Left renal pelvis (tissue), 4 donors: ENCODE data around the gene TLDC2. TPM values are rescaled to one million over a fixed set of nuclear protein-coding genes. Genes with fewer than 3 reads are reported as not detected.
"Not testable (repeated sequence)": the region's sequence is repeated elsewhere in the genome, so short reads cannot be mapped to it uniquely, and the experiment has no call there.

Source experiments
- DNase-seq, 4 donors: peaks; one replicate each; pipeline ENCODE4 v3.0.0-alpha.2; 2013; ENCODE audit warnings: low read depth in 4 of 4, low spot score in 3 of 4
- polyA plus RNA-seq, 4 donors: library from polyadenylated mRNA; unstranded; fragments of 120-200 nt; gene quantifications; one replicate each; pipeline ENCODE4 v1.2.1, GENCODE V29; 2013; ENCODE audit not compliant: insufficient read length in 4 of 4

The TLDC2 gene
- polyA plus RNA-seq, 4 donors, result 0.72 to 6.4 (median 2.5) TPM

- DNase-seq, result no peak
These were observed 9.8 kb upstream of the TLDC2 start for GRCh38 chr20:36866164-36866563.

- no peak for DNase-seq
These were observed 9.1 kb upstream of the TLDC2 start for GRCh38 chr20:36866681-36867495.

GRCh38 chr20:36871640-36872570 is 4.0 kb upstream of the TLDC2 start:
- DNase-seq, result no peak

- DNase-seq, result no peak
These were observed 3.1 kb upstream of the TLDC2 start for GRCh38 chr20:36872852-36873251.

GRCh38 chr20:36873498-36874189 is 2.3 kb upstream of the TLDC2 start:
- no peak for DNase-seq

- DNase-seq, result not testable (repeated sequence)
These were observed 845 bp upstream of the TLDC2 start for GRCh38 chr20:36875093-36875492.

GRCh38 chr20:36876473-36876833 is 515 bp downstream of the TLDC2 start:
- DNase-seq, result no peak

GRCh38 chr20:36878941-36879340 is 3.0 kb downstream of the TLDC2 start:
- no peak for DNase-seq

- DNase-seq, result no peak
These were observed 4.9 kb downstream of the TLDC2 start for GRCh38 chr20:36880741-36881250.

GRCh38 chr20:36881331-36881730 is 5.4 kb downstream of the TLDC2 start:
- DNase-seq, result no peak

- no peak for DNase-seq
These were observed 6.0 kb downstream of the TLDC2 start for GRCh38 chr20:36881888-36882287.

- DNase-seq, result no peak
These were observed 8.1 kb downstream of the TLDC2 start for GRCh38 chr20:36883977-36884535.

- DNase-seq, result no peak
These were observed 9.4 kb downstream of the TLDC2 start for GRCh38 chr20:36885356-36885755.

GRCh38 chr20:36886859-36887751 is 11.2 kb downstream of the TLDC2 start:
- peak in 3 of 4 donors; percentile 67 to 82 (median 73) for DNase-seq

- no peak for DNase-seq
These were observed 11.8 kb downstream of the TLDC2 start for GRCh38 chr20:36887752-36888090.

GRCh38 chr20:36888880-36889516 is 13.1 kb downstream of the TLDC2 start:
- DNase-seq, result no peak

GRCh38 chr20:36890586-36890985 is 14.6 kb downstream of the TLDC2 start:
- no peak for DNase-seq

- DNase-seq, result no peak
These were observed 15.3 kb downstream of the TLDC2 start for GRCh38 chr20:36891211-36891610.

GRCh38 chr20:36893801-36894200 is 17.9 kb downstream of the TLDC2 start:
- no peak for DNase-seq
